Smooth muscle cell of the brain vasculature (primary cell): Measurements from ENCODE around the gene CBLL1.

ENCODE experiments used
- DNase-seq: peaks from one replicate; pipeline ENCODE4 v3.0.0-alpha.2; 2012; ENCODE audit warnings: low read depth, low spot score

Gene CBLL1

GRCh38 chr7:107742678-107743566 is 1.0 kb upstream of the CBLL1 start:
- DNase-seq, result no peak

GRCh38 chr7:107744345-107744750 is 406 bp downstream of the CBLL1 start:
- no peak for DNase-seq

GRCh38 chr7:107746006-107746405 is 2.1 kb downstream of the CBLL1 start:
- DNase-seq, result no peak

- no peak for DNase-seq
Observed at GRCh38 chr7:107751113-107751512, 7.2 kb downstream of the CBLL1 start.

- no peak for DNase-seq
Observed at GRCh38 chr7:107754642-107755041, 10.7 kb downstream of the CBLL1 start.

GRCh38 chr7:107758667-107759066 is 14.7 kb downstream of the CBLL1 start:
- DNase-seq, result no peak

GRCh38 chr7:107767391-107767790 is 23.4 kb downstream of the CBLL1 start:
- no peak for DNase-seq

- DNase-seq, result no peak
Observed at GRCh38 chr7:107768263-107768662, 24.3 kb downstream of the CBLL1 start.

- no peak for DNase-seq
Observed at GRCh38 chr7:107773027-107773426, 29.1 kb downstream of the CBLL1 start.

- DNase-seq, result no peak
Observed at GRCh38 chr7:107777702-107778101, 33.8 kb downstream of the CBLL1 start.

- no peak for DNase-seq
Observed at GRCh38 chr7:107778283-107778682, 34.3 kb downstream of the CBLL1 start.

- no peak for DNase-seq
Observed at GRCh38 chr7:107779647-107780099, 35.7 kb downstream of the CBLL1 start.

GRCh38 chr7:107782374-107782773 is 38.4 kb downstream of the CBLL1 start:
- DNase-seq, result no peak

- no peak for DNase-seq
Observed at GRCh38 chr7:107783648-107784047, 39.7 kb downstream of the CBLL1 start.

GRCh38 chr7:107785170-107785569 is 41.2 kb downstream of the CBLL1 start:
- DNase-seq, result no peak

- peak; percentile 2 for DNase-seq
Observed at GRCh38 chr7:107785926-107786325, 42.0 kb downstream of the CBLL1 start.

- no peak for DNase-seq
Observed at GRCh38 chr7:107788216-107788615, 44.3 kb downstream of the CBLL1 start.

GRCh38 chr7:107788662-107789061 is 44.7 kb downstream of the CBLL1 start:
- DNase-seq, result no peak

GRCh38 chr7:107789647-107790046 is 45.7 kb downstream of the CBLL1 start:
- DNase-seq, result no peak

- DNase-seq, result no peak
Observed at GRCh38 chr7:107792364-107792763, 48.4 kb downstream of the CBLL1 start.

- DNase-seq, result no peak
Observed at GRCh38 chr7:107799647-107800264, 55.8 kb downstream of the CBLL1 start.

- no peak for DNase-seq
Observed at GRCh38 chr7:107803009-107803610, 59.2 kb downstream of the CBLL1 start, which contains the start of gene SLC26A3. TSS of gene SLC26A3 (minus strand) at chr7:107803223. CDS start at chr7:107794509, 8,714 bp downstream.
